Ovary (tissue), 3 donors: Measurements from ENCODE around the gene UBA3.

Experiments
- EP300 ChIP-seq: sonication (generic); formaldehyde crosslinking; IDR thresholded peaks from one replicate; pipeline ENCODE4 v1.6.1; 2017; ENCODE audit warnings: antibody characterized with exemption
- POLR2A ChIP-seq: fragments of 450-650 bp; IDR thresholded peaks from one replicate; pipeline ENCODE4 v1.6.1; 2017; ENCODE audit warnings: antibody characterized with exemption, mild to moderate bottlenecking, moderate library complexity
- TF ChIP-seq, protein P1 (sequence below), 3 donors: fragments of 450-650 bp in 2 of 3; fragments of 200-600 bp in 1 of 3; IDR thresholded peaks; one replicate each; pipeline versions ENCODE4 v1.5.1 to v1.8.0; 2016 to 2022; ENCODE audit warnings: antibody characterized with exemption in 3 of 3, mild to moderate bottlenecking in 1 of 3
- donor health status: DM: no; HTN: no; CAD: no.

- TF ChIP-seq, protein P1, sequence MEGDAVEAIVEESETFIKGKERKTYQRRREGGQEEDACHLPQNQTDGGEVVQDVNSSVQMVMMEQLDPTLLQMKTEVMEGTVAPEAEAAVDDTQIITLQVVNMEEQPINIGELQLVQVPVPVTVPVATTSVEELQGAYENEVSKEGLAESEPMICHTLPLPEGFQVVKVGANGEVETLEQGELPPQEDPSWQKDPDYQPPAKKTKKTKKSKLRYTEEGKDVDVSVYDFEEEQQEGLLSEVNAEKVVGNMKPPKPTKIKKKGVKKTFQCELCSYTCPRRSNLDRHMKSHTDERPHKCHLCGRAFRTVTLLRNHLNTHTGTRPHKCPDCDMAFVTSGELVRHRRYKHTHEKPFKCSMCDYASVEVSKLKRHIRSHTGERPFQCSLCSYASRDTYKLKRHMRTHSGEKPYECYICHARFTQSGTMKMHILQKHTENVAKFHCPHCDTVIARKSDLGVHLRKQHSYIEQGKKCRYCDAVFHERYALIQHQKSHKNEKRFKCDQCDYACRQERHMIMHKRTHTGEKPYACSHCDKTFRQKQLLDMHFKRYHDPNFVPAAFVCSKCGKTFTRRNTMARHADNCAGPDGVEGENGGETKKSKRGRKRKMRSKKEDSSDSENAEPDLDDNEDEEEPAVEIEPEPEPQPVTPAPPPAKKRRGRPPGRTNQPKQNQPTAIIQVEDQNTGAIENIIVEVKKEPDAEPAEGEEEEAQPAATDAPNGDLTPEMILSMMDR (IDR thresholded peaks at IDR 0.05), result no peak
- TF ChIP-seq POLR2A, result no peak
- TF ChIP-seq EP300, result no peak
Measured at GRCh38 chr3:69096299-69096698, 16.1 kb upstream of the UBA3 start.
